Osteoblast (primary cell): ENCODE results near the gene PTPRD. TPM values are rescaled to one million over a fixed set of nuclear protein-coding genes. Genes with fewer than 3 reads are reported as not detected.

Source experiments
- DNase-seq: peaks from one replicate; pipeline ENCODE4 v3.0.0; 2011; ENCODE audit warnings: low spot score, mixed read lengths; ENCODE audit not compliant: insufficient read length; ENCODE audit errors: missing footprints
- H2AFZ ChIP-seq: 2 replicates; pipeline ENCODE4 v1.6.0; 2011; ENCODE audit warnings: mild to moderate bottlenecking, low read length
- H3K27ac ChIP-seq: 2 replicates; pipeline ENCODE4 v1.5.1; 2011; ENCODE audit warnings: mild to moderate bottlenecking, low read depth, low read length, moderate library complexity
- H3K27me3 ChIP-seq: 2 replicates; pipeline ENCODE4 v1.6.0; 2012; ENCODE audit warnings: mild to moderate bottlenecking, control low read depth, inconsistent platforms, low read length, moderate library complexity; ENCODE audit not compliant: insufficient read depth
- H3K36me3 ChIP-seq: 2 replicates; pipeline ENCODE4 v1.5.1; 2011; ENCODE audit warnings: mild to moderate bottlenecking, low read length, control low read depth, moderate library complexity; ENCODE audit not compliant: insufficient read depth
- H3K4me1 ChIP-seq: 2 replicates; pipeline ENCODE4 v1.5.1; 2011; ENCODE audit warnings: mild to moderate bottlenecking, low read length, control low read depth, moderate library complexity; ENCODE audit not compliant: insufficient read depth
- H3K4me2 ChIP-seq: 2 replicates; pipeline ENCODE4 v1.6.0; 2011; ENCODE audit warnings: mild to moderate bottlenecking, low read length; ENCODE audit not compliant: insufficient read depth
- H3K4me3 ChIP-seq: fragments of 200-600 bp; sonication (generic); 3 replicates; pipeline ENCODE4 v1.5.1; 2012; ENCODE audit warnings: mild to moderate bottlenecking, low read length, inconsistent platforms; ENCODE audit not compliant: insufficient read depth
- H3K79me2 ChIP-seq: 2 replicates; pipeline ENCODE4 v1.6.0; 2012; ENCODE audit warnings: mild to moderate bottlenecking, low read length, control low read depth, inconsistent platforms; ENCODE audit not compliant: insufficient read depth
- H3K9me3 ChIP-seq: 2 replicates; pipeline ENCODE4 v1.5.1; 2011; ENCODE audit warnings: low read depth, low read length, control low read depth
- H4K20me1 ChIP-seq: 2 replicates; pipeline ENCODE4 v1.6.0; 2012; ENCODE audit warnings: mild to moderate bottlenecking, low read length, control low read depth; ENCODE audit not compliant: insufficient read depth
- CTCF ChIP-seq: IDR thresholded peaks from 2 replicates; pipeline ENCODE4 v1.5.1; 2011; ENCODE audit warnings: mild to moderate bottlenecking, low read depth, low read length, moderate library complexity; ENCODE audit errors: extremely low read depth
- total RNA-seq: library from RNA; depleted of rRNA; stranded (reverse); fragments of >200 nt; gene quantifications from 2 replicates; pipeline ENCODE4 v1.2.3, GENCODE V29; 2012

The PTPRD gene
- total RNA-seq, 1 donor = 23.9 TPM

- Histone ChIP-seq H4K20me1 (no peaks in the 10 kb centered on the region), H3K36me3 (no peaks in the 10 kb centered on the region), H3K4me2 (no peak overlapping the region), H3K4me1 (no peaks in the 10 kb centered on the region), H3K27me3 (no peaks in the 10 kb centered on the region), H3K9me3 (no peaks in the 10 kb centered on the region), H2AFZ (no peak overlapping the region), H3K27ac (no peak overlapping the region), H3K79me2 (no peaks in the 10 kb centered on the region), H3K4me3 (no peak overlapping the region)
- TF ChIP-seq CTCF = no peak
- no peak for DNase-seq
Observed at GRCh38 chr9:9305600-9305999, 1307.2 kb downstream of the PTPRD start.

GRCh38 chr9:9299134-9299533 is 1313.7 kb downstream of the PTPRD start:
- Histone ChIP-seq H3K36me3 (no peaks in the 10 kb centered on the region), H4K20me1 (no peaks in the 10 kb centered on the region), H3K27me3 (no peaks in the 10 kb centered on the region), H3K4me2 (no peak overlapping the region), H3K4me1 (no peaks in the 10 kb centered on the region), H3K27ac (no peak overlapping the region), H3K79me2 (no peaks in the 10 kb centered on the region), H2AFZ (no peak overlapping the region), H3K4me3 (no peak overlapping the region), H3K9me3 (no peaks in the 10 kb centered on the region)
- no peak for TF ChIP-seq CTCF
- no peak for DNase-seq

- Histone ChIP-seq H4K20me1 (no peaks in the 10 kb centered on the region), H3K27me3 (no peaks in the 10 kb centered on the region), H3K4me1 (no peaks in the 10 kb centered on the region), H3K9me3 (no peaks in the 10 kb centered on the region), H2AFZ (no peak overlapping the region), H3K4me2 (no peak overlapping the region), H3K27ac (no peak overlapping the region), H3K36me3 (no peaks in the 10 kb centered on the region), H3K4me3 (no peak overlapping the region), H3K79me2 (no peaks in the 10 kb centered on the region)
- no peak for DNase-seq
- no peak for TF ChIP-seq CTCF
Observed at GRCh38 chr9:9286001-9286400, 1326.8 kb downstream of the PTPRD start.

GRCh38 chr9:9284201-9284600 is 1328.6 kb downstream of the PTPRD start:
- H3K4me1 ChIP-seq = no peaks in the 10 kb centered on the region
- DNase-seq = no peak
- no peak overlapping the region for H2AFZ ChIP-seq
- H3K27me3 ChIP-seq = no peaks in the 10 kb centered on the region
- H3K4me3 ChIP-seq = no peak overlapping the region
- H3K36me3 ChIP-seq = no peaks in the 10 kb centered on the region
- H3K27ac ChIP-seq = no peak overlapping the region
- no peaks in the 10 kb centered on the region for H3K79me2 ChIP-seq
- no peak for TF ChIP-seq CTCF
- H4K20me1 ChIP-seq = no peaks in the 10 kb centered on the region
- no peaks in the 10 kb centered on the region for H3K9me3 ChIP-seq
- H3K4me2 ChIP-seq = no peak overlapping the region
